IPS DF 6.9 (cell line): ENCODE results near the gene CPNE5.

Experiments
- DNase-seq: peaks from one replicate; pipeline ENCODE4 v3.0.0-alpha.2; 2013; ENCODE audit warnings: low read depth, low spot score
- H3K27ac ChIP-seq: one replicate; pipeline ENCODE4 v1.5.1; 2013; ENCODE audit warnings: low read length, control low read depth
- H3K27me3 ChIP-seq: 2 replicates; pipeline ENCODE4 v1.6.1; 2013; ENCODE audit warnings: mild to moderate bottlenecking, low read length; ENCODE audit not compliant: control insufficient read depth, insufficient read depth
- H3K36me3 ChIP-seq: 2 replicates; pipeline ENCODE4 v1.6.1; 2013; ENCODE audit warnings: low read length; ENCODE audit not compliant: control insufficient read depth, insufficient read depth
- H3K4me1 ChIP-seq: 2 replicates; pipeline ENCODE4 v1.6.1; 2013; ENCODE audit warnings: low read length; ENCODE audit not compliant: control insufficient read depth, insufficient read depth
- H3K4me3 ChIP-seq: 2 replicates; pipeline ENCODE4 v1.5.1; 2013; ENCODE audit warnings: mild to moderate bottlenecking, low read length
- H3K9me3 ChIP-seq: 2 replicates; pipeline ENCODE4 v1.6.1; 2013; ENCODE audit warnings: low read length, inconsistent platforms; ENCODE audit not compliant: control insufficient read depth, insufficient read depth
- WGBS: extraction: QIAGEN DNeasy Blood & Tissue Kit; methylation state at CpG from one replicate; pipeline ENCODE4 v1.1.7; 2013; ENCODE audit warnings: mixed read lengths, missing lambda C conversion rate; ENCODE audit not compliant: insufficient read length, insufficient coverage; 5-methylcytosine and 5-hydroxymethylcytosine counted together

The CPNE5 gene

DNA sequence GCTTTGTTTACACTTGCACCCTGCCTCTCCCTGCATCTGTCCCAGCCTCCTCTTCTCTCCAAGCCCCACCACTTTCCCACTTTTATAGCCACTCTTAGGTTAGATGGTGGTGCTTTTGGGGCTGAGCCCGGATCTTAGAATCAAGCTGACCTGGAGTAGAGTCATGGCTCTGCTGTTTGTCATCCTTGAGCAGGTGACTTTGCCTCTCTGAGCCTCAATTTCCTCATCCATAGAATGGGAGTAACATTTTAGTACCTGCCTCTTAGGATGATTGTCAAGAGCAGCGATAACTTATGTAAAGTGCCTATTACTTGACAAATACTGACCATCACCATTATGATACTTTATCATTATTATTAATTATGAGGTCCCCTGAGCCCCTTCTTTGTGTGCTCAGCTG, 48.2 kb downstream of the CPNE5 start:
- no CpG with 5 or more reads among the region's 2 CpGs for WGBS
- Histone ChIP-seq H3K4me3 (no peak overlapping the region), H3K36me3 (no peaks in the 10 kb centered on the region), H3K27me3 (no peaks in the 10 kb centered on the region), H3K9me3 (no peaks in the 10 kb centered on the region), H3K27ac (no peak overlapping the region), H3K4me1 (peaks cover 10% of the 10 kb centered on the region)
- DNase-seq: no peak

GRCh38 chr6:36788768-36789167, 50.5 kb downstream of the CPNE5 start:
- Histone ChIP-seq H3K4me3 (no peak overlapping the region), H3K9me3 (no peaks in the 10 kb centered on the region), H3K27me3 (no peaks in the 10 kb centered on the region), H3K36me3 (no peaks in the 10 kb centered on the region), H3K4me1 (peaks cover 5% of the 10 kb centered on the region), H3K27ac (no peak overlapping the region)
- DNase-seq: no peak
- WGBS: no CpG with 5 or more reads among the region's 4 CpGs

DNA sequence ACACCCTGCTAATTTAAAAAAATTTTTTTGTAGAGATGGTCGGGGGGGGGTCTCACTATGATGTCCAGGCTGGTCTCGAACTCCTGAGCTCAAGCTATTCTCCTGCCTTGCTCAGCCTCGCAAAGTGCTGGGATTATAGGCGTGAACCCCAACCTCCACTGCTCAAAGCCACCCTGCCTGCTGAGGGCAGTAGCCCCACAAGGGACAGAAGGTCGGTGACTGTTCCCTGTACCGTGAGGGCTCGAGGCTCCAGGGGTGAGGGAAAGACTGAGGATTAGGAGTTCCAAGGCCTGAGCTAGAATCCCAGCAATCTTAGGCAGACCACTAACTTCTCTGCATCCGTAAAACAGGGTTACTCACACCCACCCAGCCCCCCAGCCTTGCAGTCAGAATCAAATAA, 51.1 kb downstream of the CPNE5 start:
- no peak overlapping the region for H3K4me3 ChIP-seq
- H3K4me1 ChIP-seq: peaks cover 3% of the 10 kb centered on the region; the same call in 1 of the 2 replicates
- H3K9me3 ChIP-seq: no peaks in the 10 kb centered on the region
- no peaks in the 10 kb centered on the region for H3K36me3 ChIP-seq
- no peak overlapping the region for H3K27ac ChIP-seq
- DNase-seq: no peak
- no peaks in the 10 kb centered on the region for H3K27me3 ChIP-seq
- WGBS: no CpG with 5 or more reads among the region's 8 CpGs

GRCh38 chr6:36787210-36787609, 52.0 kb downstream of the CPNE5 start:
- H3K4me3 ChIP-seq: no peak overlapping the region
- no CpG with 5 or more reads among the region's 4 CpGs for WGBS
- H3K9me3 ChIP-seq: no peaks in the 10 kb centered on the region

DNA sequence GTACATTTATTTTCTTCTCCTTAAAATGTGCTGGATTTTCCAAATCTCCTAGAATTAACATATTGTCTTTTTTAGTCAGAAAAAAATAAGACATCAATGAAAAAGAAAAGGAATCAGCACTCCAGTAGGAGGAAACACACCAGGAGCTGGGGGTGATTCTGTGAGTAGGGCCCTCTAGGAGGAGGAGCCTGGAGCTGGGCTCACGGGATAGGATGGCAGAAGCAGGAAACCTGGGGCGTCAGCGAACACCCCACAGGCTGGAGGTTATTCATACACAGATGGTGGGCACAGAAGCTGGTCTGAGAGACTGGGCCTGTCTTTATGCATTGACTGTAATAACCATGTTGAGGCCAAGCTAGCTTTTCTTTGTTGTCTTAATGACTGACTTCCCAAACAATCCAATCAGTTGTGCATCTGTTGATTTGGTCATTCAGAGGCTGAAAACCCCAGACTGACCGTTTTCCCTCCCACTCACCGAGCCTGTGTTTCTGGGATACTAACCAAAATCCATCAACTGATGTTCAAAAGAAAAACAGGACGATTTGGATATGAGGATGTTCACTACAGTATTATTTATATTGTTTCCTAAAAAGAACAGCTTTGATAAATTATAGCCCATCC, 53.1 kb downstream of the CPNE5 start:
- Histone ChIP-seq H3K36me3 (no peaks in the 10 kb centered on the region), H3K4me1 (peaks cover 3% of the 10 kb centered on the region; the same call in 1 of the 2 replicates), H3K4me3 (no peak overlapping the region), H3K9me3 (no peaks in the 10 kb centered on the region), H3K27ac (no peak overlapping the region), H3K27me3 (no peaks in the 10 kb centered on the region)
- no peak for DNase-seq
- no CpG with 5 or more reads among the region's 6 CpGs for WGBS

More at GRCh38 chr6:36787210-36787609, 52.0 kb downstream of the CPNE5 start:
- H3K36me3 ChIP-seq: no peaks in the 10 kb centered on the region
- no peak overlapping the region for H3K27ac ChIP-seq
- H3K4me1 ChIP-seq: peaks cover 3% of the 10 kb centered on the region; the same call in 1 of the 2 replicates
- H3K27me3 ChIP-seq: no peaks in the 10 kb centered on the region
- DNase-seq: no peak

DNA sequence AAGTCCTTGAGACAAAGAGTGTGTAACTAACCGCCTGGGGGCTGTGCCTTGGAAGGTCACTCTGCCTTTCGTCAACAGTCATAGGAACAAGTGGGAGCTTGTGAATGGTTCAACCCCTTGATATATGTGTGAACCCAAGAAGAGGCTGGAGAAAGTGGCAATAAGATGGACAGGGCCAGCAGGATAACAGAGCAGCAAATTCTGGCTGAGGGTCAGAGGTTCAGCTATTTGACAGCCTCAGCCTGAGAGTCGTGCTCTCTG, 54.9 kb downstream of the CPNE5 start:
- peaks cover under 1% of the 10 kb centered on the region; the same call in 1 of the 2 replicates for H3K4me1 ChIP-seq

DNA sequence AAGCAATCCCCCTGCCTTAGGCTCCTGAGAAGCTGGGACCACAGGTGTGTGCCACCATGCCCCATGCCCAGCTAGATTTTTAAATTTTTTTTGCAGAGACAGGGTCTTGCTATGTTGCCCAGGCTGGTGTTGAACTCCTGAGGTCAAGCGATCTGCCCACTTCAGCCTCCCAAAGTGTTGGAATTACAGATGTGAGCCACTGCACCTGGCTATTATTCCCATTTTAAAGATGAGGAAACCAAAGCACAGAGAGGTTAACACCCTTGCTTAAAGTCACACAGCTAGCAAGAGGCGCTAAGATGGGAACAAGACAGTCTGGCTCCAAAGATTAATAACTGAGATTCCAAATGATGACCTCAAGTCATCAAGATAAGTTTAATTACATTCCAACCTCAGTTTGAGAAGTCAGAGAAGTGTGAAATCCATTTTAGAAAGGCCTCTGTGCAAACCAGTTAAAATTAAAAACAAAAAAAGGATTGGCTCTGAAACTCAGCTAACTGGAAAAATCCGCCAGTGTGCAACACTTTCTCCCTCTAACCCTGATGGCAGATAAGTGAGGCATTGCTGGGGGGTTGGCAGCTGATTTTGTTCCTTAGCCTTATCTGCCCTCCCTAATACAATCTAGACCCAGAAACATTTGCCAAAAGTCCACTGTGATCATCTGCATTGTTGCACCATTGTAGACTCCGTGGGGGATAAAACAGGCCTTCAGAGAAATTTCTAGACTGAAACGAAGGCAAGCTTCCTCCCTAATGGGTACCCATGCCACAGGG, 55.5 kb downstream of the CPNE5 start:
- Histone ChIP-seq H3K36me3 (no peaks in the 10 kb centered on the region), H3K9me3 (no peaks in the 10 kb centered on the region), H3K4me3 (no peak overlapping the region), H3K4me1 (no peaks in the 10 kb centered on the region), H3K27ac (no peak overlapping the region), H3K27me3 (no peaks in the 10 kb centered on the region)
- no peak for DNase-seq
- no CpG with 5 or more reads among the region's 5 CpGs for WGBS

More for the DNA sequence above, 54.9 kb downstream of the CPNE5 start:
- no CpG with 5 or more reads among the region's 3 CpGs for WGBS
- Histone ChIP-seq H3K9me3 (no peaks in the 10 kb centered on the region), H3K27me3 (no peaks in the 10 kb centered on the region), H3K27ac (no peak overlapping the region), H3K4me3 (no peak overlapping the region), H3K36me3 (no peaks in the 10 kb centered on the region)
- DNase-seq: no peak

DNA sequence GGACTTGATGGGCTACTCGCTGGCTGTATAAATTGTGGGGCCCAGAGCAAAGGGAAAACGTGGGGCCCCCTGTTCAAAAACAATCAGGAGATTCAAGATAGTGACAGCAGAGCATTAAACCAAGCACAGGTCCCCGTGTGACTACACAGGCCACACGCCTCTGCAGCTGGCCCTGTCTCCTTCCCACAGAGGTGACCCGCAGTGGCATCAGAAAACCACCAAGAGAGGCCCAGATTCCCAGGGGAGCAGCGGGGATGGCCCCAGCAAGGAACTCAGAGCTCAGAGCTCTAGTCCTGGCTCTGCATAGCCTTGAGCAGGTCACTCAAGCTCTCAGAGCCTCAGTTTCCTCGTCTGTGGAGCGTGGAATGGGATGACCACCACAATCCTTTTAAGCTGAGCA, 57.6 kb downstream of the CPNE5 start:
- H3K4me3 ChIP-seq: no peak overlapping the region
- H3K9me3 ChIP-seq: no peaks in the 10 kb centered on the region
- no peak overlapping the region for H3K27ac ChIP-seq
- H3K27me3 ChIP-seq: no peaks in the 10 kb centered on the region
- DNase-seq: no peak
- no peaks in the 10 kb centered on the region for H3K4me1 ChIP-seq
- WGBS: no CpG with 5 or more reads among the region's 8 CpGs
- H3K36me3 ChIP-seq: no peaks in the 10 kb centered on the region

GRCh38 chr6:36780442-36781177, 58.6 kb downstream of the CPNE5 start:
- no peak overlapping the region for H3K4me3 ChIP-seq
- no peaks in the 10 kb centered on the region for H3K27me3 ChIP-seq
- H3K27ac ChIP-seq: no peak overlapping the region
- WGBS: no CpG with 5 or more reads among the region's 11 CpGs
- no peak for DNase-seq
- no peaks in the 10 kb centered on the region for H3K36me3 ChIP-seq
- no peaks in the 10 kb centered on the region for H3K4me1 ChIP-seq
- H3K9me3 ChIP-seq: no peaks in the 10 kb centered on the region

- WGBS: no CpG with 5 or more reads among the region's 5 CpGs
- no peaks in the 10 kb centered on the region for H3K27me3 ChIP-seq
Observed at GRCh38 chr6:36779227-36779626, 60.0 kb downstream of the CPNE5 start.

More at GRCh38 chr6:36779227-36779626, 60.0 kb downstream of the CPNE5 start:
- no peak for DNase-seq
- H3K9me3 ChIP-seq: no peaks in the 10 kb centered on the region
- H3K36me3 ChIP-seq: no peaks in the 10 kb centered on the region
- H3K4me3 ChIP-seq: no peak overlapping the region
- H3K27ac ChIP-seq: no peak overlapping the region
- H3K4me1 ChIP-seq: no peaks in the 10 kb centered on the region
